ENCODE results near the gene ALDOC.

Gene ALDOC

GRCh38 chr17:28551421-28552175, 25.1 kb downstream of the ALDOC start:
- DNase-seq: peak; percentile 13 to 24

GRCh38 chr17:28550858-28551257, 25.8 kb downstream of the ALDOC start:
- DNase-seq: no peak

GRCh38 chr17:28549236-28550132, 27.2 kb downstream of the ALDOC start:
- DNase-seq: peak; percentile 22 to 30

GRCh38 chr17:28548417-28549130, 28.1 kb downstream of the ALDOC start:
- no peak for DNase-seq

- DNase-seq: peak; percentile 52 to 63
Observed at GRCh38 chr17:28547623-28548416, 28.9 kb downstream of the ALDOC start.

GRCh38 chr17:28547096-28547622, 29.5 kb downstream of the ALDOC start:
- DNase-seq: no peak

GRCh38 chr17:28545787-28546415, 30.8 kb downstream of the ALDOC start:
- DNase-seq: no peak

GRCh38 chr17:28545141-28545503, 31.6 kb downstream of the ALDOC start:
- no peak for DNase-seq

- DNase-seq: no peak
Observed at GRCh38 chr17:28544402-28545140, 32.1 kb downstream of the ALDOC start.

GRCh38 chr17:28541439-28541838, 35.3 kb downstream of the ALDOC start:
- DNase-seq: no peak

GRCh38 chr17:28540231-28540630, 36.5 kb downstream of the ALDOC start:
- no peak for DNase-seq

GRCh38 chr17:28538296-28538895, 38.3 kb downstream of the ALDOC start:
- no peak for DNase-seq

GRCh38 chr17:28537219-28537610, 39.5 kb downstream of the ALDOC start:
- no peak for DNase-seq

GRCh38 chr17:28536532-28537218, 40.0 kb downstream of the ALDOC start:
- DNase-seq: no peak

- no peak for DNase-seq
Observed at GRCh38 chr17:28534740-28535375, 41.8 kb downstream of the ALDOC start.

- DNase-seq: no peak
Observed at GRCh38 chr17:28533091-28533807, 43.4 kb downstream of the ALDOC start.

- no peak for DNase-seq
Observed at GRCh38 chr17:28532050-28532960, 44.4 kb downstream of the ALDOC start.

- DNase-seq: no peak
Observed at GRCh38 chr17:28530926-28531325, 45.8 kb downstream of the ALDOC start.

Measured in Kasumi-1 (cell line).